ENCODE results near the gene WNT2.
"Not testable (repeated sequence)": the region's sequence is repeated elsewhere in the genome, so short reads cannot be mapped to it uniquely, and the experiment has no call there.

The WNT2 gene

DNA sequence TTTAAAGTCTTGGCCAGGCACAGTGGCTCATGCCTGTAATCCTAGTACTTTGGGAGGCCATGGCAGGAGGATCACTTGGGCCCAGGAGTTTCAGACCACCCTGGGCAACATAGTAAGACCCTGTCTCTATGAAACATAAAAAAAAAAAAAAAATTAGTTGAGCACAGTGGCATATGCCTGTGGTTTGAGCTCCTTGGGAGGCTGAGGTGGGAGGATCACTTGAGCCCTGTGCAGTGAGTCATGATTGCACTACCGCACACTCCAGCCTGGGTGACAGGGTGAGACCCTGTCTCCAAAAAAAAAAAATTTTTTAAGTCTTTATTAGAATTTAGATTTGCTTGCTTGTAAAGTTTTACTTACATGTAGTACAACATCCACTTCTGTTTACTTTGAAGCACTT lies 14.0 kb downstream of the WNT2 start:
- DNase-seq (ENCODE audit: low spot score) = no peak

DNA sequence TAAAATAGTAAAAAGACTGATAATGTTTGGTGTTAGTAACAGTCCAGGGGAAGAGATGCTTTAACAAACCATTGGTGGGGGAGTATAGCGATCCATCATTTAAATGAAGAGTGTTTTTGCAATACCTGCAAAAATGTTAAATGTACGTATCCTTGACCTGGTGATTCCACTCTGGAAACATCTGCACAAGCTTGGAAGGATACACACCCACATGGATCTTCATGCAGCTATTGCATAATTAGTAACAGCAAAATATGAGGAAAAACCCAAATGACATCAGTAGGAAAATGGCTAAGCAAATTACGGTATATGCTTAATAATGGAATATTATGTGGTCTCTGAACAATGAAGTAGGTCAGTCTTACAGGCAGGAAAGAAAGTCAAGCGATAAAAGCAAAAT lies 20.5 kb downstream of the WNT2 start:
- no peak for DNase-seq (ENCODE audit: low spot score)

DNA sequence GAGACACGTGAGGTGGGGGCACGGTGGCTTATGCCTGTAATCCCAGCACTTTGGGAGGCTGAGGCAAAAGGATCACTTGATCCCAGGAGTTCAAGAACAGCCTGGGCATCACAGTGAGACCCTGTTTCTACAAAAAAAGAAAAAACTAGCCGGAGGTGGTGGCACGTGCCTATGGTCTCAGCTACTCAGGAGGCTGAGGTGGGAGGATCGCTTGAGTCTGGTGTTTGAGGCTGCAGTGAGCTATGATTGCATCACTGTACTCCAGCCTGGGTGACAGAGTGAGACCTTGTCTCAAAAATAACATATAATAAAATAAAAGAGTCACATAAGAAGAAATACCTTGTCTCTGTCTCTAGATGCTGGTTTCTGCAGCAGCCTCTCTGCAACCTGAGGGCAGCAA lies 22.4 kb downstream of the WNT2 start:
- not testable (repeated sequence) for DNase-seq (ENCODE audit: low spot score)

GRCh38 chr7:117297606-117298005 lies 25.3 kb downstream of the WNT2 start:
- no peak for DNase-seq (ENCODE audit: low spot score)

DNA sequence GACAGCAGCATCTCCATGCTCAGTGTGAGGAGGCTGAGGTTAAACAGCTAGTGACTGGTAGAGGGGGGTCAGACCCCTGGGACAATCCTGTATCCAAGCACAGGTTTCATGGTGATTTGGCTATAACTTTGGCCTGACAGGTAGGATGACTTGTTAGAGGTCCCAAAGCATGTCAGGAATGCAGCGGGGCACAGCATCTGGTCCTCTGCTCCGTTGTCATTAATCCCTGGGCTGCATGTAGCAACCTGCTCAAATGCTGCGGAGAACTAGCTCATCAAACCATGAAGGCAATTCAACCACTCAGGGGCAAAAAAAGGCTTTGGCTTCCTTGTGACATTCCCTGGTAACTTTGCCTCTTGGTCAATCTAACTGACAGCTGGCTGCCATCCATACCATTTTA lies 26.8 kb downstream of the WNT2 start:
- no peak for DNase-seq (ENCODE audit: low spot score)

DNA sequence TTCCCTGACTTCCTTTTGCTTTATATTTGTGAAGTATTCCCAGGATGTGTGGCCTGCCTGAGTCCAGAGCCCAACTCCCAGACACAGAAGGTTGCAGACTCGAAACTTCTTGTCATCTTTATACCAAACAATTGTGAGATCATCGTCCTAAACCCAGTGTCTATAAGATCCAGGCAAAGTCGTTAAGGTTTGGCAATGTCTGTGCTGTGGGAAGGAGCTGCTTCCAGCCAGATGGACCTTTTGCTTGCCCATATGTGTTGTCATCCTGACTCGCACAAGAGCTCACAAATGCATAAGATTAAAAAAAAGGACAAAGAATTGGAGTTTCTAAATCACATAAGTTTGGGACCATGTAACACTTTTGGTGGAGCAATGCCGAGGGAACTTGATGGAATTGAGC lies 37.0 kb downstream of the WNT2 start:
- no peak for DNase-seq (ENCODE audit: low spot score)

- DNase-seq (ENCODE audit: low spot score) = no peak
Observed at GRCh38 chr7:117284692-117285091, 38.2 kb downstream of the WNT2 start.

DNA sequence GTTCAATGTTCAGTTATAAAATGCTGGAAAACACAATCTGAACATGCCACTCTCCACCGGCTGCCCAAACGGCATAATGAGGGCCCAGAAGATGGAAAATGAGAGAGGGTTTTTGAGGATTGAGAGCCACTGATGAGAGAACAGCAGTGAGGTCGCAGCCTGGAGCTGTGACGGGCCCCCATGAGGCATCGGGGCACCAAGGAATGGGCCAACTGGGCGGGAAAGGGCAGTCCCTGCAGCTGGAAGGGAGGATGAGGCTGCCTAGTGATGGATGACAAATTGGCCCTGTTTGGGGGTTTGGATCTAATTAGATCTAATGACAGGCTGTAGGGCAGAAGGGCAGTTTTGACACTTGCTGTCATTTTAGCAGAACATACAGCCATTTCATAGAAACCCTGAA lies 39.1 kb downstream of the WNT2 start:
- no peak for DNase-seq (ENCODE audit: low spot score)

- DNase-seq (ENCODE audit: low spot score) = peak; percentile 87
Observed at GRCh38 chr7:117283371-117283770, 39.5 kb downstream of the WNT2 start.

DNA sequence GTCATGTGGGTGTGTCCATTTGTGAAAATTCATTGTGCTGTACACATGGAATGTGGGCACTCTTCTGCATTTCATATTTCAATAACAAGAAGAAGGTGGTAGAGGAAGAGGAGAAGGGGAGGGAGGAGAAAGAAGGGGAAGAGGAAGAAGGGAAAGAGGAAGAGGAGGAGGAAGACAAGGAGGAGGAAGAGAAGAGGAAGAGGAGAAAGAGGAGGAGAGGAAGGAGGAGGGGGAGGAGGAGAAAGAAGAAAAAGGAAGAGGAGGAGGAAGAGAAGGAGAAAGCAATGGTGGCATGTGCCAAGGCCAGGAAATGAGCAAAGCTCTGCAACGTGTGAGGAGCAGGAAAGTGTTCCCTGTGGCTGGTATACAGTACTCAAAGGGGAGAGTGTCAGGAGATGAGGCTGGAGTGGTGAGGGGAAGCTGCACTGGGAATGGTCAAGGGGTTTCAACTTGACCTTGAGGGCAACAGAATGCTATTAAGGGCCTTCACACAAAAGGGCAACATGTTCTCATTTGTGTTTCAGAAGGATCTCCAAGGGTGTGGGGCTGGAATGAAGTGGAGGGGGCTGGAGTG lies 40.5 kb downstream of the WNT2 start:
- DNase-seq (ENCODE audit: low spot score) = no peak

GRCh38 chr7:117281562-117281961 lies 41.3 kb downstream of the WNT2 start:
- DNase-seq (ENCODE audit: low spot score) = no peak

GRCh38 chr7:117279931-117280557 lies 42.8 kb downstream of the WNT2 start:
- no peak for DNase-seq (ENCODE audit: low spot score)

- no peak for DNase-seq (ENCODE audit: low spot score)
Observed at GRCh38 chr7:117279203-117279602, 43.7 kb downstream of the WNT2 start.

- no peak for DNase-seq (ENCODE audit: low spot score)
Observed at GRCh38 chr7:117278040-117278439, 44.8 kb downstream of the WNT2 start.

- DNase-seq (ENCODE audit: low spot score) = no peak
Observed at GRCh38 chr7:117277576-117277975, 45.3 kb downstream of the WNT2 start.

DNA sequence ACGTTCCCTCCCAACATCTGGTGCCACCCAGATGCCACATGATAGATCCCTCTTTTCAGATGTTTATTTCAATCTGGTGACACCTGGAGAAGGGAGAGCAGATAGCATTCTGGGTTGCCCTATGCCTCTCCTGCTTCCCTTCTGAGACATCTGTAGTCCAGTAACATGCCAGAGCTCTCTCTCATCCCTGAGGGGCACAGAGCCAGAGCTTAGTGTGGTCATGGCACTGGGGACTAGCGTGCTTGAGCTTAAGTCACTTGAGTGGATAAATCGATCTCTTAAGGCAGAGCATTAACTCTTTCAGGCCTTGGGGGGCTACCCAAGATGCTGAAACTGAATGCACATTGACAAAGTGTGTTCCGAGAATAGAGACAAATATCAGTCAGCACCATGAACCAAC lies 47.9 kb downstream of the WNT2 start:
- no peak for DNase-seq (ENCODE audit: low spot score)

DNA sequence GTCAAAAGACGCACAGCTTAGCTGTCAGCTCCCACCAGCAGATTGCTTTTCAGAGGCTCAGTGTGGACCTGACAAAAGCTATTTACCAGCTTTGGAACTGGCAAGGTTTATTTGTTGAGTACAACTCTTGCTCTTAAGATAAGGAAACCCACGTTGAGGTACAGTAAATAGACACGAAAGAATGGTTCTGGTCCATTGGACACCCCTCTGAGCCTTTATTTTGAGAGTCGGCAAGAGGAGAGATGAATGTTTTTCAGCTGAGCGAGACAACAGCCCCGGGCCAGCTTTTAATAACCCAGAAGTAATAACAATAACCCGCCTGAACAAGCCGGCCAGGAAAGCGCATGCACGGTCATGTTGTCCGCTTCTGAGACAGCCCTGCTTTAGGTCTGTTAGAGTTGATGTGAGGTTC lies 49.0 kb downstream of the WNT2 start:
- DNase-seq (ENCODE audit: low spot score) = peak; percentile 22

DNA sequence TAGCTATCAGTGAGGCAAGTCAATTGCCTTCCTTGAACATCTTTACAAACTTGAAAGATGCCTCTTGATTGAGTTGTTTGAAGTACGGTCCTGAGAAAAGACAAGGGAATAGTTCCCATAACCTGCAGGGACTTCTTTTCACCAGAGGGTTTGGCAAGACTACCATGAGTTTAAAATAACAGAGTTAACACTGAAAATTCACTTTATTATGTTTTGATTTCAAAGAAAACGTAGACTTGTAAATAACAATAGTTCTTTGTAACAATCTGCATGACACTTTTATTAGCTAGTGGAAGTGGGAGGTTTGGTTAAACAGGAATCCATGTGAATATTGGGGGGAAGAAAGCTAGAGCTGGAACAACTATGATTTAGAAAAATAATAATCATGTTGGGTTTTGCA lies 49.5 kb downstream of the WNT2 start:
- no peak for DNase-seq (ENCODE audit: low spot score)

GRCh38 chr7:117272017-117272759 lies 50.7 kb downstream of the WNT2 start:
- no peak for DNase-seq (ENCODE audit: low spot score)

- no peak for DNase-seq (ENCODE audit: low spot score)
Observed at GRCh38 chr7:117271566-117271965, 51.3 kb downstream of the WNT2 start.

DNA sequence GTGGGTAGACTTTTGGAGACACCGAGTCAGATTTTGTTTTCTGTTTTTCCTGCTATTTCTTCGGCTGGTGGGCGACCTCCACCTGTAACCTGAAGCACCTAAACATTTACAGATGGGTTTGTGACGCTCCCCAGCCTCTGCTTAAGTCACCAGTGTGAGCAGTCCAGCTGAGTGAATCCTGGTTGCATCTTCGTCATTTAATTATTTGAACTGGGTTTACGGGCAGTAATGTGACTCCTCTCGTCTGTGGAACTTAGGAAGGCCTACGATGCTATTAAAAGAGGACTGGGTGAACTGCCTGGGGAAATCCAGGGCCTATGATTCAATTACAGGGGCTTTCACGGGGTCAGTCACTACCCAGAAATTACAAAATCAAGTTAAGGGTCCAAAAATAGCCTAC lies 52.5 kb downstream of the WNT2 start:
- DNase-seq (ENCODE audit: low spot score) = peak; percentile 15

DNA sequence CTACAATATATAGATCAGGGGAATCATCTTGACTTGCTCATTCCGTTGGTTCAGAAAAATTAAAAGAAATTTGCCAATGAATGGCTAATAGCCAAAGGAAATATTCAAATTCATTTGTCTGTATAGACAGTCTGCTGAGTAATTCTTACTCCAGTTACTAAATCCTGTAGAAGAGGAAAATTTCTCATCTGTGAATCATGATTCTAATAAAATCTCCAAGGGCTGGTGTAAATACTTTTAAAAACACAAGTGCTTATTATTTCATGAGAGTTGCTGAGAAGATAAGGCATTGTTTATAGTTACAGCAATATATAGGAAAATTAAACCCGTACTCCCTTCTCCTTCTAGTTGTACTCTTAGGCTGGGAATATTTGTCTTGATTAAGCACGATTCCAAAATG lies 53.0 kb downstream of the WNT2 start:
- DNase-seq (ENCODE audit: low spot score) = peak; percentile 82

- peak; percentile 96 for DNase-seq (ENCODE audit: low spot score)
Observed at GRCh38 chr7:117269417-117269816, 53.4 kb downstream of the WNT2 start.

DNA sequence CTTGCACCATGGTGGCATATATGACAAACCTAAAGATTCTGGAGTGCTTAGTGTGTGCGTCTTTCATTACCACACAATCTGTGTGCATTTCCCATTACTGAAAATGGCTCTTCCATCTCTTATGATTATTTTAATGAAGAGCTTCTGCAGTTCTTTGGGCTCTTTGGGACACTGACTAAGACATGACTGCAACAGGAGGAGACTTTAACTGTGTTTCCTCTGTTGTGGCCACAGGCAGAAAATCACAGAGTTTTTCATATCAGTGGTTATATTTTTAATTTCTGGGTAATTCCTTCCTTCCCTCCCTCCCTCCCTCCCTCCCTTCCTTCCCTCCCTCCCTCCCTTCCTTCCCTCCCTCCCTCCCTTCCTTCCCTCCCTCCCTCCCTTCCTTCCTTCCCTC lies 58.1 kb downstream of the WNT2 start:
- no peak for DNase-seq (ENCODE audit: low spot score)
